Right hindlimb (tissue), 1 donor: ENCODE measurements around the gene ADAM23.
A peak's percentile ranks its signal among the peaks of the same experiment; 100 is the strongest.

Experiments
- DNase-seq: peaks from one replicate; pipeline ENCODE4 v3.0.0-alpha.2; 2018

ADAM23 gene

GRCh38 chr2:206572725-206573124, 129.4 kb downstream of the ADAM23 start:
- no peak for DNase-seq

- no peak for DNase-seq
Observed at GRCh38 chr2:206573793-206574192, 130.5 kb downstream of the ADAM23 start.

GRCh38 chr2:206584323-206585116, 141.2 kb downstream of the ADAM23 start:
- DNase-seq = no peak

GRCh38 chr2:206585335-206585734, 142.0 kb downstream of the ADAM23 start:
- no peak for DNase-seq

- no peak for DNase-seq
Observed at GRCh38 chr2:206586609-206587008, 143.3 kb downstream of the ADAM23 start.

GRCh38 chr2:206597717-206598218, 154.4 kb downstream of the ADAM23 start:
- DNase-seq = no peak

- DNase-seq = no peak
Observed at GRCh38 chr2:206603243-206603642, 159.9 kb downstream of the ADAM23 start.

GRCh38 chr2:206610451-206610850, 167.1 kb downstream of the ADAM23 start:
- DNase-seq = no peak

- no peak for DNase-seq
Observed at GRCh38 chr2:206611191-206611590, 167.9 kb downstream of the ADAM23 start.

- DNase-seq = no peak
Observed at GRCh38 chr2:206611736-206612135, 168.4 kb downstream of the ADAM23 start.

- no peak for DNase-seq
Observed at GRCh38 chr2:206614811-206615210, 171.5 kb downstream of the ADAM23 start.

GRCh38 chr2:206615417-206616089, 172.2 kb downstream of the ADAM23 start:
- DNase-seq = no peak

GRCh38 chr2:206616151-206616550, 172.8 kb downstream of the ADAM23 start:
- DNase-seq = no peak

GRCh38 chr2:206619011-206619410, 175.7 kb downstream of the ADAM23 start:
- DNase-seq = no peak

GRCh38 chr2:206626108-206626507, 182.8 kb downstream of the ADAM23 start:
- no peak for DNase-seq

- no peak for DNase-seq
Observed at GRCh38 chr2:206627632-206628031, 184.3 kb downstream of the ADAM23 start.

- no peak for DNase-seq
Observed at GRCh38 chr2:206631340-206631739, 188.0 kb downstream of the ADAM23 start.

- no peak for DNase-seq
Observed at GRCh38 chr2:206635015-206635414, 191.7 kb downstream of the ADAM23 start.

GRCh38 chr2:206639636-206640035, 196.3 kb downstream of the ADAM23 start:
- no peak for DNase-seq

GRCh38 chr2:206641226-206641625, 197.9 kb downstream of the ADAM23 start:
- no peak for DNase-seq

GRCh38 chr2:206642075-206643025, 199.0 kb downstream of the ADAM23 start, which contains the start of gene FAM237A:
FAM237A (plus strand) TSS chr2:206642487; CDS start chr2:206644237, 1,750 bp downstream.
- peak; percentile 55 for DNase-seq

GRCh38 chr2:206647985-206648384, 204.7 kb downstream of the ADAM23 start:
- no peak for DNase-seq

GRCh38 chr2:206657087-206657486, 213.8 kb downstream of the ADAM23 start:
- DNase-seq = no peak
